Measurements from ENCODE around the gene DVL1. TPM values are rescaled to one million over a fixed set of nuclear protein-coding genes. Genes with fewer than 3 reads are reported as not detected.

Gene DVL1
- total and polyA plus RNA-seq, 12 donors, result 64.7 to 153 (median 79.7) TPM

DNA sequence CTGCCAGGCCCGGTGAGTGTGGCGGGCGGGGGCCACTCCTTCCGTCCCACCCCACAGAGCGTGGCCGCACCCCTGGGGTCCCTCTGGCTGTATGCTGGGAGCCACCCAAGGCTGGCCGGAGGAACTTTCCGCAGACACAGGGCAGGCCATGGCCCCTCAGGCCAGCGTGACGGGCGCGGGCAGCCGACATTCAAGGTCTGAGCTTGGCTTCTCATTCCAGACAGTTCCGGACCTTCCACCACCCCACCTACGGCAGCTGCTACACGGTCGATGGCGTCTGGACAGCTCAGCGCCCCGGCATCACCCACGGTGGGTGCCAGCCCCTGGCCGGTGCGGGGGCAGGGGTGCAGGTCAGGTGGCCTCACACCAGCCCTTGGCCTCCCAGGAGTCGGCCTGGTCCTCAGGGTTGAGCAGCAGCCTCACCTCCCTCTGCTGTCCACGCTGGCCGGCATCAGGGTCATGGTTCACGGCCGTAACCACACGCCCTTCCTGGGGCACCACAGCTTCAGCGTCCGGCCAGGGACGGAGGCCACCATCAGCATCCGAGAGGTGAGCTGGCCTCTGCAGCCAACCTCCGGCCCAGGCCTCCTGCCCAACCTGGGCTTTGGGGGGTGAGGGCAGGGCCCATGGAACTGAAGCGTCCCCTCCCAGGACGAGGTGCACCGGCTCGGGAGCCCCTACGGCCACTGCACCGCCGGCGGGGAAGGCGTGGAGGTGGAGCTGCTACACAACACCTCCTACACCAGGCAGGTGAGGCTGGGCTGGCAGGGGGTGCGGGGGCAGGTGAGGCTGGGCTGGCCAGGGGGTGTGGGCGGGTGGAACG is 61.7 kb downstream of the DVL1 start:
- TF ChIP-seq, protein P1, sequence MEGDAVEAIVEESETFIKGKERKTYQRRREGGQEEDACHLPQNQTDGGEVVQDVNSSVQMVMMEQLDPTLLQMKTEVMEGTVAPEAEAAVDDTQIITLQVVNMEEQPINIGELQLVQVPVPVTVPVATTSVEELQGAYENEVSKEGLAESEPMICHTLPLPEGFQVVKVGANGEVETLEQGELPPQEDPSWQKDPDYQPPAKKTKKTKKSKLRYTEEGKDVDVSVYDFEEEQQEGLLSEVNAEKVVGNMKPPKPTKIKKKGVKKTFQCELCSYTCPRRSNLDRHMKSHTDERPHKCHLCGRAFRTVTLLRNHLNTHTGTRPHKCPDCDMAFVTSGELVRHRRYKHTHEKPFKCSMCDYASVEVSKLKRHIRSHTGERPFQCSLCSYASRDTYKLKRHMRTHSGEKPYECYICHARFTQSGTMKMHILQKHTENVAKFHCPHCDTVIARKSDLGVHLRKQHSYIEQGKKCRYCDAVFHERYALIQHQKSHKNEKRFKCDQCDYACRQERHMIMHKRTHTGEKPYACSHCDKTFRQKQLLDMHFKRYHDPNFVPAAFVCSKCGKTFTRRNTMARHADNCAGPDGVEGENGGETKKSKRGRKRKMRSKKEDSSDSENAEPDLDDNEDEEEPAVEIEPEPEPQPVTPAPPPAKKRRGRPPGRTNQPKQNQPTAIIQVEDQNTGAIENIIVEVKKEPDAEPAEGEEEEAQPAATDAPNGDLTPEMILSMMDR (IDR thresholded peaks at IDR 0.05), result no peak
- intact Hi-C loops (cut with DNase I), result no loop called here
- WGBS, 2 donors, result 82 to 85% methylated on average over 44 to 46 of the region's 46 CpGs

DNA sequence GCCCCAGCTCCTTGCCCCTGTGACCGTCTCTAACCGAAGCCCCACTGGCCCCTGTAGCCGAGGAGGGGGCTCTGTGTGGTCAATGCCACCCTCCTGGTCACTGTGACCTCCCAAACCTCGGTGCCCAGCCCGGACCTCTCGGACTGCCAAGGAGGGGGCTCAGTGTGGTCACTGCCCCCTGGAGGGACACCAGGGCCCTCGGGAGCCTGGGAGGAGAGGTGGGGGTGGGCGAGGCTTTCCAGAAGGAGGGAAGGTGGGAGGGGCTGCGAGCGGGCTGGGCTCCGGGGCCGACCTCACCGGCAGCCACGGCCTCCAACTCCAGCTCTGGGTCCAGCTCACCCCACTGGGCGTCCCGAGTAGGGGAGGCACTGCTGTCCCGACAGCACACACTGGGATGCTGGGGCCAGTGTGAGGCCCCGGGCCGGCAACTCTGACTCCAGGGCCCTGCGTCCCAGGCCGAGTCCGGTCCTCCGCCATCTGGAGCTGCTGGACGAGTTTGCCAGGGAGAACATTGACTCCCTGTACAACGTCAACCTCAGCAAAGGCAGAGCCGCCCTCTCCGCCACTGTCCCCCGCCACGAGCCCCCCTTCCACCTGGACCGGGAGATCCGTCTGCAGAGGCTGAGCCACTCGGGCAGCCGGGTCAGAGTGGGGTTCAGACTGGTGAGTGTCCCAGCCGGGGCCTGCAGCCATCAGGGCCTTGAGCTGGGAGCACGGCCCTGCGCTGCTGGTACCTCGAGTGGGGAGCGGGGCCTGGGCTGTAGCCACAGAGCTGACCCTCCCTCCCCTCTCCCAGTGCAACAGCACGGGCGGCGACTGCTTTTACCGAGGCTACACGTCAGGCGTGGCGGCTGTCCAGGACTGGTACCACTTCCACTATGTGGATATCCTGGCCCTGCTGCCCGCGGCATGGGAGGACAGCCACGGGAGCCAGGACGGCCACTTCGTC is 62.6 kb downstream of the DVL1 start:
- peaks cover 0 to 32% (median 24%) of the 10 kb centered on the region in 7 donors for H3K27me3 ChIP-seq
- DNase-seq, result no peak
- TF ChIP-seq, protein P1 (IDR thresholded peaks at IDR 0.05), result no peak
- 66 to 70% methylated on average over 50 of the region's 50 CpGs for WGBS, 2 donors
- no peaks in the 10 kb centered on the region for H3K36me3 ChIP-seq
- intact Hi-C loops (cut with DNase I), result no loop called here
- H3K4me1 ChIP-seq, result peaks cover 0 to 14% (median 7%) of the 10 kb centered on the region in 9 donors
- no peak overlapping the region for H3K27ac ChIP-seq
- no peak for ATAC-seq
- H3K4me3 ChIP-seq, result no peak overlapping the region
- H3K9me3 ChIP-seq, result no peaks in the 10 kb centered on the region

More for the DNA sequence above, 61.7 kb downstream of the DVL1 start:
- Histone ChIP-seq H3K9me3 (no peaks in the 10 kb centered on the region), H3K27me3 (peaks cover 0 to 32% (median 24%) of the 10 kb centered on the region in 7 donors), H3K4me1 (peaks cover 0 to 13% (median 7%) of the 10 kb centered on the region in 9 donors), H3K4me3 (no peak overlapping the region), H3K36me3 (no peaks in the 10 kb centered on the region), H3K27ac (no peak overlapping the region)
- ATAC-seq (no peak), DNase-seq (peak in 1 of 2 donors; percentile 7)

- Histone ChIP-seq H3K4me1 (peaks cover 0 to 11% (median 0%) of the 10 kb centered on the region in 9 donors), H3K9me3 (no peaks in the 10 kb centered on the region), H3K27ac (no peak overlapping the region), H3K4me3 (no peak overlapping the region), H3K27me3 (peaks cover 0 to 32% (median 24%) of the 10 kb centered on the region in 7 donors), H3K36me3 (no peaks in the 10 kb centered on the region)
- WGBS, 2 donors, result 70 to 72% methylated on average over 37 of the region's 37 CpGs
- no peak for ATAC-seq
- TF ChIP-seq, protein P1 (IDR thresholded peaks at IDR 0.05), result no peak
- intact Hi-C loops (cut with DNase I), result no loop called here
- no peak for DNase-seq
Observed at GRCh38 chr1:1285611-1286311, 63.5 kb downstream of the DVL1 start.

Small RNA genes within 50 kb of the gene (microRNA-seq; reads per million reads assigned to microRNA genes)
- gene MIR6726 (1.5 to 1.8 reads per million in 2 donors), gene MIR6727 (0 reads per million in 2 donors), gene MIR6808 (0 to 0.51 reads per million in 2 donors)

Other genes with a start within 250 kb of the DVL1 start
- 1 to 10 TPM; 2.9 to 6.0 (median 3.5) TPM for gene C1orf159, start 233.3 kb downstream of the DVL1 start, total RNA-seq
- 10 to 100 TPM in 1 of 2 donors, 1 to 10 TPM in 1; 7.1 to 14.0 TPM for gene C1orf159, start 233.3 kb downstream of the DVL1 start, polyA plus RNA-seq
- gene TTLL10, start 175.5 kb downstream of the DVL1 start, total RNA-seq, result under 1 TPM in 7 of 10 donors, not detected in 3; 0.11 to 0.53 (median 0.26) TPM
- under 1 TPM; 0.09 to 0.29 TPM for gene TTLL10, start 175.5 kb downstream of the DVL1 start, polyA plus RNA-seq
- gene TNFRSF18, start 142.8 kb downstream of the DVL1 start, total RNA-seq, result 1 to 10 TPM in 1 of 10 donors, under 1 TPM in 2, not detected in 7; 0.28 to 1.7 (median 0.49) TPM
- gene TNFRSF18, start 142.8 kb downstream of the DVL1 start, polyA plus RNA-seq, result under 1 TPM in 1 of 2 donors, not detected in 1; 0.26 TPM
- 10 to 100 TPM in 1 of 10 donors, 1 to 10 TPM in 7, under 1 TPM in 2; 0.52 to 24.8 (median 5.0) TPM for gene TNFRSF4, start 135.3 kb downstream of the DVL1 start, total RNA-seq
- gene TNFRSF4, start 135.3 kb downstream of the DVL1 start, polyA plus RNA-seq, result 1 to 10 TPM; 3.8 to 9.8 TPM
- gene SDF4, start 117.4 kb downstream of the DVL1 start, total RNA-seq, result 100 to 1,000 TPM in 9 of 10 donors, 10 to 100 TPM in 1; 95.6 to 174 (median 123) TPM
- gene SDF4, start 117.4 kb downstream of the DVL1 start, polyA plus RNA-seq, result 100 to 1,000 TPM; 107 to 184 TPM
- gene B3GALT6, start 117.2 kb downstream of the DVL1 start, total RNA-seq, result 10 to 100 TPM in 4 of 10 donors, 1 to 10 TPM in 6; 7.3 to 13.5 (median 9.1) TPM
- gene B3GALT6, start 117.2 kb downstream of the DVL1 start, polyA plus RNA-seq, result 10 to 100 TPM in 1 of 2 donors, 1 to 10 TPM in 1; 7.7 to 16.2 TPM
- 1 to 10 TPM in 4 of 10 donors, under 1 TPM in 5, not detected in 1; 0.42 to 1.9 (median 0.90) TPM for gene C1QTNF12, start 102.7 kb downstream of the DVL1 start, total RNA-seq
- gene C1QTNF12, start 102.7 kb downstream of the DVL1 start, polyA plus RNA-seq, result 1 to 10 TPM; 1.6 to 2.3 TPM
- 10 to 100 TPM; 23.5 to 41.9 (median 29.2) TPM for gene UBE2J2, start 75.6 kb downstream of the DVL1 start, total RNA-seq
- gene UBE2J2, start 75.6 kb downstream of the DVL1 start, polyA plus RNA-seq, result 10 to 100 TPM; 43.8 to 44.1 TPM
- 1 to 10 TPM; 1.0 to 5.4 (median 2.7) TPM for gene SCNN1D, start 69.0 kb downstream of the DVL1 start, total RNA-seq
- gene SCNN1D, start 69.0 kb downstream of the DVL1 start, polyA plus RNA-seq, result 10 to 100 TPM in 1 of 2 donors, 1 to 10 TPM in 1; 1.0 to 22.5 TPM
- gene ACAP3, start 41.5 kb downstream of the DVL1 start, total RNA-seq, result 10 to 100 TPM; 24.1 to 60.0 (median 30.4) TPM
- gene ACAP3, start 41.5 kb downstream of the DVL1 start, polyA plus RNA-seq, result 100 to 1,000 TPM in 1 of 2 donors, 10 to 100 TPM in 1; 22.2 to 152 TPM
- 10 to 100 TPM in 3 of 10 donors, 1 to 10 TPM in 7; 5.6 to 11.9 (median 8.2) TPM for gene PUSL1, start 40.8 kb downstream of the DVL1 start, total RNA-seq
- 10 to 100 TPM; 16.0 to 17.8 TPM for gene PUSL1, start 40.8 kb downstream of the DVL1 start, polyA plus RNA-seq
- gene INTS11, start 24.8 kb downstream of the DVL1 start, total RNA-seq, result 10 to 100 TPM; 44.7 to 91.7 (median 56.6) TPM
- gene INTS11, start 24.8 kb downstream of the DVL1 start, polyA plus RNA-seq, result 100 to 1,000 TPM in 1 of 2 donors, 10 to 100 TPM in 1; 92.6 to 269 TPM
- gene CPTP, start 24.6 kb downstream of the DVL1 start, total RNA-seq, result 100 to 1,000 TPM in 1 of 10 donors, 10 to 100 TPM in 9; 49.4 to 126 (median 65.4) TPM
- 100 to 1,000 TPM in 1 of 2 donors, 10 to 100 TPM in 1; 55.3 to 222 TPM for gene CPTP, start 24.6 kb downstream of the DVL1 start, polyA plus RNA-seq
- under 1 TPM; 0.16 to 0.87 (median 0.35) TPM for gene TAS1R3, start 18.1 kb downstream of the DVL1 start, total RNA-seq
- 1 to 10 TPM in 1 of 2 donors, under 1 TPM in 1; 0.39 to 3.1 TPM for gene TAS1R3, start 18.1 kb downstream of the DVL1 start, polyA plus RNA-seq
- 10 to 100 TPM in 9 of 10 donors, 1 to 10 TPM in 1; 7.2 to 23.3 (median 14.6) TPM for gene MXRA8, start 9.1 kb upstream of the DVL1 start, total RNA-seq
- gene MXRA8, start 9.1 kb upstream of the DVL1 start, polyA plus RNA-seq, result 10 to 100 TPM; 28.7 to 35.6 TPM
- 100 to 1,000 TPM; 176 to 251 (median 193) TPM for gene AURKAIP1, start 25.8 kb upstream of the DVL1 start, total RNA-seq
- 100 to 1,000 TPM; 376 to 528 TPM for gene AURKAIP1, start 25.8 kb upstream of the DVL1 start, polyA plus RNA-seq
- gene CCNL2, start 49.9 kb upstream of the DVL1 start, total RNA-seq, result 10 to 100 TPM; 38.5 to 77.5 (median 47.7) TPM
- gene CCNL2, start 49.9 kb upstream of the DVL1 start, polyA plus RNA-seq, result 100 to 1,000 TPM in 1 of 2 donors, 10 to 100 TPM in 1; 57.3 to 243 TPM
- 100 to 1,000 TPM; 116 to 162 (median 132) TPM for gene MRPL20, start 57.9 kb upstream of the DVL1 start, total RNA-seq
- gene MRPL20, start 57.9 kb upstream of the DVL1 start, polyA plus RNA-seq, result 100 to 1,000 TPM; 124 to 224 TPM
- gene ANKRD65, start 71.9 kb upstream of the DVL1 start, total RNA-seq, result 1 to 10 TPM in 7 of 10 donors, under 1 TPM in 3; 0.37 to 2.5 (median 1.8) TPM
- gene ANKRD65, start 71.9 kb upstream of the DVL1 start, polyA plus RNA-seq, result 1 to 10 TPM; 1.2 to 3.1 TPM
- gene VWA1, start 86.3 kb upstream of the DVL1 start, total RNA-seq, result 10 to 100 TPM; 10.8 to 52.8 (median 14.1) TPM
- 10 to 100 TPM; 13.9 to 27.5 TPM for gene VWA1, start 86.3 kb upstream of the DVL1 start, polyA plus RNA-seq
- 1 to 10 TPM in 5 of 10 donors, under 1 TPM in 5; 0.11 to 2.2 (median 1.2) TPM for gene ATAD3C, start 100.3 kb upstream of the DVL1 start, total RNA-seq
- gene ATAD3C, start 100.3 kb upstream of the DVL1 start, polyA plus RNA-seq, result under 1 TPM; 0.49 to 0.66 TPM
- gene ATAD3B, start 122.3 kb upstream of the DVL1 start, total RNA-seq, result 1 to 10 TPM; 5.3 to 9.9 (median 6.6) TPM
- gene ATAD3B, start 122.3 kb upstream of the DVL1 start, polyA plus RNA-seq, result 10 to 100 TPM; 12.5 to 33.3 TPM
- gene ATAD3A, start 162.7 kb upstream of the DVL1 start, total RNA-seq, result 10 to 100 TPM; 13.2 to 27.9 (median 15.6) TPM
- 10 to 100 TPM; 24.7 to 39.4 TPM for gene ATAD3A, start 162.7 kb upstream of the DVL1 start, polyA plus RNA-seq
- 1 to 10 TPM; 3.2 to 6.2 (median 3.7) TPM for gene TMEM240, start 191.2 kb upstream of the DVL1 start, total RNA-seq
- gene TMEM240, start 191.2 kb upstream of the DVL1 start, polyA plus RNA-seq, result 10 to 100 TPM in 1 of 2 donors, 1 to 10 TPM in 1; 3.5 to 12.1 TPM
- 100 to 1,000 TPM in 4 of 10 donors, 10 to 100 TPM in 6; 73.8 to 138 (median 77.9) TPM for gene SSU72, start 225.4 kb upstream of the DVL1 start, total RNA-seq
- 100 to 1,000 TPM in 1 of 2 donors, 10 to 100 TPM in 1; 96.3 to 122 TPM for gene SSU72, start 225.4 kb upstream of the DVL1 start, polyA plus RNA-seq